Tibial artery (tissue), 4 donors: ENCODE measurements around the gene DLG1.

Experiments
- DNase-seq, 2 donors: peaks; one replicate each; pipeline ENCODE4 v3.0.0-alpha.2; 2019
- H3K27ac ChIP-seq, 2 donors: fragments of 200-600 bp; sonication (generic) in 1 of 2; 1 replicate in 1 of 2; 2 replicates in 1 of 2; pipeline ENCODE4 v1.5.1; 2018 to 2019; ENCODE audit warnings: mild to moderate bottlenecking in 1 of 2
- H3K27me3 ChIP-seq, 2 donors: fragments of 200-600 bp; sonication (generic) in 1 of 2; one replicate each; pipeline versions ENCODE4 v1.5.1 to v1.6.0; 2016 to 2019
- H3K36me3 ChIP-seq, 3 donors: fragments of 200-600 bp; sonication (generic) in 2 of 3; one replicate each; pipeline ENCODE4 v1.5.1; 2016 to 2019; ENCODE audit warnings: mild to moderate bottlenecking in 2 of 3
- H3K4me1 ChIP-seq, 4 donors: fragments of 200-600 bp; sonication (generic) in 2 of 4; 1 replicate in 3 of 4; 2 replicates in 1 of 4; pipeline ENCODE4 v1.5.1; 2016 to 2019
- H3K4me3 ChIP-seq, 2 donors: fragments of 200-600 bp; sonication (generic) in 1 of 2; 1 replicate in 1 of 2; 2 replicates in 1 of 2; pipeline ENCODE4 v1.5.1; 2018 to 2019; ENCODE audit warnings: mild to moderate bottlenecking in 2 of 2
- H3K9me3 ChIP-seq, 3 donors: fragments of 200-600 bp; sonication (generic) in 1 of 3; one replicate each; pipeline ENCODE4 v1.5.1; 2016 to 2019
- intact Hi-C: fragments of 100-400 bp; cut with DNase I; formaldehyde crosslinking; loops from one replicate; pipeline ENCODE4 v1.15.0; 2023; ENCODE audit warnings: low total_unique reads
- TF ChIP-seq, protein P1 (sequence below), 2 experiments: fragments of 200-600 bp in 1 of 2; fragments of 450-650 bp in 1 of 2; IDR thresholded peaks; one replicate each; pipeline ENCODE4 v1.5.1; 2017 to 2019; ENCODE audit warnings: antibody characterized with exemption in 2 of 2, mild to moderate bottlenecking in 1 of 2, moderate library complexity in 1 of 2

The DLG1 gene

DNA sequence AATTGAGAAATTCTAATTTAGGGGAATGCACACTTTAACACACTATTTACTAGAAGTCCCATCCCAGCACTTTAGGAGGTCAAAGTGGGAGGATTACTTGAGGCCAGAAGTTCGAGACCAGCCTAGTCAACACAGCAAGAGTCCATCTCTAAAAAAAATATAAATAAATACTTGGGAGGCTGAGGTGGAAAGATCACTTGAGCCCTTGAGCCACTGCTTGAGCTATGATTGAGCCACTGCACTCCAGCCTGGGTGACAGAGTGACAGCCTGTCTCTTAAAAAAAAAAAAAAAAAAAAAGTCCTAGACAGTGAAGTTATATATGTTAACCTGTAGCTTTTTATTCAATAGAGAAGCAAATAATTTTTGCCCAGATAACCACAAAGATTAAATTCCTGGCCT lies 69.2 kb downstream of the DLG1 start:
- Histone ChIP-seq H3K4me1 (no peaks in the 10 kb centered on the region), H3K9me3 (no peaks in the 10 kb centered on the region), H3K4me3 (no peak overlapping the region), H3K36me3 (no peaks in the 10 kb centered on the region), H3K27ac (no peak overlapping the region), H3K27me3 (no peaks in the 10 kb centered on the region)
- TF ChIP-seq, protein P1, sequence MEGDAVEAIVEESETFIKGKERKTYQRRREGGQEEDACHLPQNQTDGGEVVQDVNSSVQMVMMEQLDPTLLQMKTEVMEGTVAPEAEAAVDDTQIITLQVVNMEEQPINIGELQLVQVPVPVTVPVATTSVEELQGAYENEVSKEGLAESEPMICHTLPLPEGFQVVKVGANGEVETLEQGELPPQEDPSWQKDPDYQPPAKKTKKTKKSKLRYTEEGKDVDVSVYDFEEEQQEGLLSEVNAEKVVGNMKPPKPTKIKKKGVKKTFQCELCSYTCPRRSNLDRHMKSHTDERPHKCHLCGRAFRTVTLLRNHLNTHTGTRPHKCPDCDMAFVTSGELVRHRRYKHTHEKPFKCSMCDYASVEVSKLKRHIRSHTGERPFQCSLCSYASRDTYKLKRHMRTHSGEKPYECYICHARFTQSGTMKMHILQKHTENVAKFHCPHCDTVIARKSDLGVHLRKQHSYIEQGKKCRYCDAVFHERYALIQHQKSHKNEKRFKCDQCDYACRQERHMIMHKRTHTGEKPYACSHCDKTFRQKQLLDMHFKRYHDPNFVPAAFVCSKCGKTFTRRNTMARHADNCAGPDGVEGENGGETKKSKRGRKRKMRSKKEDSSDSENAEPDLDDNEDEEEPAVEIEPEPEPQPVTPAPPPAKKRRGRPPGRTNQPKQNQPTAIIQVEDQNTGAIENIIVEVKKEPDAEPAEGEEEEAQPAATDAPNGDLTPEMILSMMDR (IDR thresholded peaks at IDR 0.05): no peak
- DNase-seq: no peak
- intact Hi-C loops: no loop called here

DNA sequence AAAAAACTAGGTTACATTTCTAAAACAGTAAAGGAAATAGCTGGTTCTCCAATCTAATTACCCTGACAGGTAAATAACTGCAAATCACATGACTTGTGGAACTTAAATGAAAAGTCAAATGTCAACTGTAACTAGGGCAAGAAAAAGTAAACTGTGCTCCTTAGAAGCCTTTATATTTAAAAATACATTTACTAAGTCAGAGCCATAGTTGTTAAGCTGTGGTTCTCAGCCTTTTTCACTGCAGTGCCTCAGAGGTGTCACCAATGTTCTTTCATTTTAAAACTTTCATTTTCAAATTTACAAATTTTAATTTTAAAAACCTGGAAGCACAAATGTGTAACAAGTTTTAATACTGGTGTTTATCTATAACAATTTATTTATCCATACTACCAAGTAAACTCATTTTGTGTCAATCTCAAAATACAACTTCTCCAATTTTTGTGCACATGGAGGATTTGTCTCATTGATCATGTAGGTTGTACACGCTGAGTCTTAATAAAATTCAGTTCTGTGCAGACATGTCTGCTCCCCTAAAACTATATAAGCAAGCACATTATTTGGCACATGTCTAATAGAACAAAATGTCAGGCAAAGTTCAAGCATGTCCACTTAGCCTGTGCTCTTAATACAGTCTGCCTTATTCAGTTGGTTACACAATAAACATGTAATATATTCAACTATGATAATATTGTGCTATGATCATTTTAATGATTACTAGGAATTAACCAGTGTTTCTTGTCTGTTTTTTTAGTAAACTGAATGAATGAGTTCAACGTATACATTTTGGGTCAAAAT lies 70.4 kb downstream of the DLG1 start:
- Histone ChIP-seq H3K4me3 (no peak overlapping the region), H3K9me3 (no peaks in the 10 kb centered on the region), H3K4me1 (no peaks in the 10 kb centered on the region), H3K27ac (no peak overlapping the region), H3K36me3 (no peaks in the 10 kb centered on the region), H3K27me3 (no peaks in the 10 kb centered on the region)
- TF ChIP-seq, protein P1 (IDR thresholded peaks at IDR 0.05): no peak
- intact Hi-C loops: no loop called here
- DNase-seq: no peak

DNA sequence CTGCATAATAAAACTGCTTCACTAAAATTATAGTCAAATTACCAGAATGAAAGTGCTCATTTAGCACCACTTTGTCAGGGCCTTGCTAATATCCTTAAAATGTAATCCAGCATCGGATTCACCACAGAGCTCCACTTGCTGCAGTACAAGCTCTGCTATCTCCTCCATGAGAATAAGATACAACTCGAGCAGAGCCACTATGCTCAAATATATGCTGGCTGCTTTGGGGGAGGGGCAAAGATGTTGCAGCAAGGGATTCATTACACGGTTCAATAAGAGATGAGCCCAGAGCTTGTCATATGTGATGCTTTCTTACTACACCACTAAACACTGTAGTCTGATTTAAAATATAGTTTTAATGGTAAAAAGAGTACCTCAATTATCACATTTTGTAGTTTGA lies 72.2 kb downstream of the DLG1 start:
- H3K4me1 ChIP-seq: no peaks in the 10 kb centered on the region
- no peaks in the 10 kb centered on the region for H3K9me3 ChIP-seq
- no peaks in the 10 kb centered on the region for H3K36me3 ChIP-seq
- no peak overlapping the region for H3K27ac ChIP-seq
- H3K4me3 ChIP-seq: no peak overlapping the region
- DNase-seq: no peak
- intact Hi-C loops: no loop called here
- TF ChIP-seq, protein P1 (IDR thresholded peaks at IDR 0.05): no peak
- no peaks in the 10 kb centered on the region for H3K27me3 ChIP-seq

DNA sequence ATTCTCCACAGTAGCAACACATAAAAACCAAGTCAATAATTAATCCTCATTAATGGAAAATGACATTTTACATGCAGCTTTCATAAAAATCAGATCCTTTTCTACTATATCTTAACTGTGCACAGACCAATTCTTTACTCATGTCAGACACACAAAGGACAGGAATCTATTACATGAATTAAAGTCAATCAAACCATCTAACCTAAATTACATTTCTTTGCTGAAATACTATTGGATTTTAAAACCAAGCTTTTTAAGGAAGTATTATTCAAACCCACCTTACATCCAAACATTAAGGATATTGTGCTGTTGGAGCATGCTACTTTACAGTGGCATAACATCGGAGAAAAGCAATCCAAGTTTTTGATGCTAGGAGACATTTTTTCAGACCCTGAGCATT lies 72.8 kb downstream of the DLG1 start:
- H3K4me3 ChIP-seq: no peak overlapping the region
- intact Hi-C loops: no loop called here
- TF ChIP-seq, protein P1 (IDR thresholded peaks at IDR 0.05): no peak
- DNase-seq: no peak
- no peaks in the 10 kb centered on the region for H3K4me1 ChIP-seq
- no peaks in the 10 kb centered on the region for H3K9me3 ChIP-seq
- H3K27me3 ChIP-seq: no peaks in the 10 kb centered on the region
- H3K36me3 ChIP-seq: no peaks in the 10 kb centered on the region
- H3K27ac ChIP-seq: no peak overlapping the region

DNA sequence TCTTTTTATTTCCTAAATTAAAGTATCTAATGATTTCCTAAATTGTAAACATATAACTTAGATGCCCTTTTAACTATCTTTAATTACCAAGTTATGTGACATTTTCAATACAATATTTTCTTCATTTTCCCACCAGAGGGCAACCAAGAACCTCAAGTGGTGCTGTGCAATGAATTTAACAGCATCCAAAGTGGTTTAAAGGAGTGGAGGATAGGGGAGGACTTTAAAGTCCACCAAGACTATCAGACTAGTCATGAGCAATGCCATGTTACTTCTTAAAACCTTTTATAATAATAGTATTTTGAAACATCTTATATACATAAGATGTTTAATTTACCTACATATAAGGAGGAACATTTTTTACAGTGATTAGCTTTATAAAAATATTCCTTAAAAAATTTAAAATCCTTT lies 74.4 kb downstream of the DLG1 start:
- TF ChIP-seq, protein P1 (IDR thresholded peaks at IDR 0.05): peak; percentile 33 to 37
- Histone ChIP-seq H3K4me3 (no peak overlapping the region), H3K9me3 (no peaks in the 10 kb centered on the region), H3K27me3 (no peaks in the 10 kb centered on the region), H3K36me3 (no peaks in the 10 kb centered on the region), H3K27ac (no peak overlapping the region), H3K4me1 (no peaks in the 10 kb centered on the region)
- no peak for DNase-seq
- intact Hi-C loops: no loop called here
